ENCODE measurements around the gene NMBR. TPM values are rescaled to one million over a fixed set of nuclear protein-coding genes. Genes with fewer than 3 reads are reported as not detected.
"Not testable (repeated sequence)": the region's sequence is repeated elsewhere in the genome, so short reads cannot be mapped to it uniquely, and the experiment has no call there.

The NMBR gene
- total RNA-seq, 1 donor from 2014 or later: not detected

GRCh38 chr6:142155895-142156757, 9.2 kb upstream of the NMBR start:
- ATAC-seq (peak; percentile 84), DNase-seq (ENCODE audit: low spot score) (no peak)

DNA sequence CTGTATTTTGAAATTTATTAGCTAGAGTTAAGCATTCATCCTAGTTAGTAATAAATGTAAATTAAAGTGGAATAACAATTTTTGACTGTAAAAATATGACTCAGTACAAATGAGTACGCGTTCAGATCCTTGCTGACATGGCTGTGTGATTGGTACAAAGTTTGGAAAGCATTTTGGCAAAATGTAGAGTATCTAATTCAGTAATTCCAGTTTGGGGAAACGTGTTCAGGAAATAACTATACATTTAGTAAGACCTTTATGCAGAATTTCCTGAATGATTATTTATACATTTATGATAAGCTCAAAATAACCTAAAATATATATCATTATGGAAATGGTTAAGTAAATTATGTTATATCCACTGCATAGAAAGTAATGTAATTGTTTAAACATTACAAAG, 8.2 kb upstream of the NMBR start:
- no peak for ATAC-seq
- no peak for DNase-seq (ENCODE audit: low spot score)

- ATAC-seq (no peak), DNase-seq (ENCODE audit: low spot score) (no peak)
Measured at GRCh38 chr6:142154336-142154735, 7.4 kb upstream of the NMBR start.

- DNase-seq (ENCODE audit: low spot score) (no peak), ATAC-seq (no peak)
Measured at GRCh38 chr6:142153196-142153595, 6.3 kb upstream of the NMBR start.

- ATAC-seq (no peak), DNase-seq (ENCODE audit: low spot score) (no peak)
Measured at GRCh38 chr6:142152746-142153145, 5.8 kb upstream of the NMBR start.

DNA sequence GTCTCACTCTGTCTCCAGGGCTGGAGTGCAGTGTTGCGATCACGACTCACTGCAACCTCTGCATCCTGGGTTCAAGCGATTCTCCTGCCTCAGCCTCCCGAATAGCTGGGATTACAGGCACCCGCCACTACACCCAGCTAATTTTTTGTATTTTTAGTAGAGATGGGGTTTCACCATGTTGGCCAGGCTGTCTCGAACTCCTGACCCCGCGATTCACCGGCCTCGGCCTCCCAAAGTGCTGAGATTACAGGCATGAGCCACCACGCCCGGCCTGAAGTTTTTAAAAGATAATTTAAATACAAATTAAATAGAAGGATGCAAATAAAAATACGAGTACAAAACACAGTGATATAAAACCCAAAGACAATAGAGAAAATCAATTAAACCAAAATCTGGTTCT, 5.4 kb downstream of the NMBR start:
- ATAC-seq: not testable (repeated sequence)

GRCh38 chr6:142138876-142139275, 8.0 kb downstream of the NMBR start:
- DNase-seq (ENCODE audit: low spot score) (no peak), ATAC-seq (no peak)

More for the DNA sequence above, 5.4 kb downstream of the NMBR start:
- DNase-seq (ENCODE audit: low spot score): not testable (repeated sequence)

GRCh38 chr6:142132625-142133024, 14.3 kb downstream of the NMBR start, which contains the start of gene GJE1:
Gene GJE1 (plus strand): TSS chr6:142132925. CDS start chr6:142133159, 234 bp downstream.
- DNase-seq (ENCODE audit: low spot score) (no peak), ATAC-seq (no peak)

DNA sequence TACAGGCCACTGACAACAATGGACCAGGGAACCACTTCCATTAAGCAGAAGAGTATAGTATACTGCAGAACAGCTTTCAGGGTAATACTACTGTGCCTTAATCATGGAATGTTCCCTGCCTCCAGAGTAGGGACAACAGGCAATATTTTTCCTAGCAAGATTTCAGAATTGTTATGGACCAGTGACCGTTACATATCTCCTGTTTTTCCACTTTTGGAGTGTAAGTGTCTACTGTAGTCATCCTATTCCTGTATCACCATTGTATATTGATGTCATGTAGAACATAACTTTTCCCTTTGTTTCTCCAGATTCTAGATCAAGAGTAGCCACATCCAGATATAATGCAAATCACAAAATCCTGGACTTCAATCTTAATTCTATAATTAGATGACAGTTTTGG, 16.1 kb downstream of the NMBR start:
- no peak for ATAC-seq
- DNase-seq (ENCODE audit: low spot score): no peak

GRCh38 chr6:142121342-142121741, 25.6 kb downstream of the NMBR start:
- DNase-seq (ENCODE audit: low spot score): no peak
- no peak for ATAC-seq

DNA sequence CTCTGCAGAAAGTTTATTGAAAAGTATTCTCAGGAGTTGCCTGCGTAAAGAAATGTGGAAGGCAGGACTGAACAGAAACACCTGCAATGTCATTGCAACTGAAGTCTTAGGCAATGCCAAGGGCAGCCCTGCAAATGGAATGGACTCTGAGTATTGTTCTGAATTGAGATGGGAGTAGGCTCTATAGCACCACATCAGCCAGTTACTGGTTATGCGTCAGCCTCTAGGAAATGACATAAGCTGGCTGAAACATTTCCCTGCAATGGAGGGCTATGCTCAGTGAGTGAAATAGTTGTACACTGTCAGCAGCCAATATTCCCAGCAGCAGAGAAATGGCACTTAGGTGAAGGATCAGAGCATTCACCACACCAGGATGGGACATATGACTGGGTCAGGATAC, 28.0 kb downstream of the NMBR start:
- DNase-seq (ENCODE audit: low spot score) (no peak), ATAC-seq (no peak)

DNA sequence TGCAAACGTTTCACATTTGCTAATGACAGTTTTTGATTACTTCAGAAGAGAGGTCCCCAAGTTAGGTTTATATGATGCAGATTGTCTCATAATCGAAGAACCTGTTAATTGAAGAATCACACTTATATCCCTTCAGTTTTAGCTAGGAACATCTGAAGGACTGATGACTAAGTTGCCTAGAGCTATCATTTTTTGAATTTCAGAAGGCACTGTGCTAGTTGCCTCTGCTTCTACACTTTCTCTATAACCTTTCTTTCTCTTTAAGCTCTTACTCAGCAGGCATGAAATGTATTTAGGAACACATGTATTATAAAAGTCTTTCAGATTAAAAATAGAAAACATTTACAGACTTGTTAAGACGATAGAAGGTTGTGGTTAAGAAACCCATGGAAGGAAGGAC, 28.6 kb downstream of the NMBR start:
- ATAC-seq (no peak), DNase-seq (ENCODE audit: low spot score) (no peak)

GRCh38 chr6:142117366-142117765, 29.6 kb downstream of the NMBR start:
- ATAC-seq (no peak), DNase-seq (ENCODE audit: low spot score) (no peak)

DNA sequence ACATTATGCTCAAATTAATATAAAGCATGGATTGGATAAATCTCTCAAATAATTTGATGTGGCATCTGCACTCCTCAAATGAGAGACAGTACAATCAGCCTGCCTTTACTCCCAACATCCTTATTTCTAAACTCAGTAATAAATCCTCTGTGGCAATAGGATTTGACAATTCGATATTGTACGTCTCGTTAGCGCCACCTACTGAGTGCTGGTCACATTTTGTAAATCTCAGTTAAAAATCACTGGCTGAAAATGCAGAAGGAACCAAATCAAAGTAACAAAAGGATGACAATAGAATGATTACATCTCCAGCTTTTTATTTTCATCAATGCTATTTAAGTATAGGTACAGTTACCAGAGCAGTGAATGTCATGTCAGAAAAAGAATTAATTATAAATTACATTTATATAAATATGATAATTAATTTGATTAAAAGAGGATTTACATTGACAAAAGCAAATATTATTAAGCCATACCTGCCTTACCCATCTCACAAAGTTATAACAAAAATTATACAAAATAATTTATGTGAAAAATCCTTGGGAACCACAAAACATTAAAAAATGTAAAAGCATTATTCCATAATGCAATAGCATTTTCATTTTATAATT, 34.4 kb downstream of the NMBR start:
- ATAC-seq (peak; percentile 87), DNase-seq (ENCODE audit: low spot score) (peak; percentile 65)

DNA sequence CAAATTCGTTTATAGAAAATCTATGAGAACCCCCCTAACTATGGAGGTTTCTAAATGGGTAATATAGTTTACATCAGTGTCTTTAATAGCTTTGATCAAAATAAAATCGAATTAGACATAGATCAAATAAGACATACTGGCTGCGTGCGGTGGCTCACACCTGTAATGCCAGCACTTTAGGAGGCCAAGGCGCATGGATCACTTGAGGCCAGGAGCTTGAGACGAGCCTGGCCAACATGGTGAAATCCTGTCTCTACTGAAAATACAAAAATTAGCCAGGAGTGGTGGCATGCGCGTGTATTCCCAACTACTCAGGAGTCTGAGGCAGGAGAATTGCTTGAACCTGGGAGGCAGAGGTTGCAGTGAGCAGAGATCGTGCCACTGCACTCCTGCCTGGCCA, 36.1 kb downstream of the NMBR start:
- not testable (repeated sequence) for DNase-seq (ENCODE audit: low spot score); ATAC-seq

DNA sequence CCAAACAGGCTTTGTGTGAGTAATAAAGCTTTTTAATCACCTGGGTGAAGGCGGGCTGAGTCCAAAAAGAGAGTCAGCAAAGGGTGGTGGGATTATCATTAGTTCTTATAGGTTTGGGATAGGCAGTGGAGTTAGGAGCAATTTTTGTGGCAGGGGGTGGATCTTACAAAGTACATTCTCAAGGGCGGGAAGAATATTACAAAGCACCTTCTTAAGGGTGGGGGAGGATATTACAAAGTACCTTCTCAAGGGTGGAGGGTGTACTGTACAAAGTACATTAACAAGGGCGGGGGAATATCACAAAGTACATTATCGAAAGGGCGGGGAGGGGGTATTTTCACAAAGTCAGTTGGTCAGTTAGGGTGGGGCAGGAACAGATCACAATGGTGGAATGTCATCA, 42.1 kb downstream of the NMBR start:
- not testable (repeated sequence) for ATAC-seq; DNase-seq (ENCODE audit: low spot score)

- no peak for DNase-seq (ENCODE audit: low spot score)
- ATAC-seq: peak; percentile 84
Measured at GRCh38 chr6:142088858-142089216, 58.1 kb downstream of the NMBR start.

DNA sequence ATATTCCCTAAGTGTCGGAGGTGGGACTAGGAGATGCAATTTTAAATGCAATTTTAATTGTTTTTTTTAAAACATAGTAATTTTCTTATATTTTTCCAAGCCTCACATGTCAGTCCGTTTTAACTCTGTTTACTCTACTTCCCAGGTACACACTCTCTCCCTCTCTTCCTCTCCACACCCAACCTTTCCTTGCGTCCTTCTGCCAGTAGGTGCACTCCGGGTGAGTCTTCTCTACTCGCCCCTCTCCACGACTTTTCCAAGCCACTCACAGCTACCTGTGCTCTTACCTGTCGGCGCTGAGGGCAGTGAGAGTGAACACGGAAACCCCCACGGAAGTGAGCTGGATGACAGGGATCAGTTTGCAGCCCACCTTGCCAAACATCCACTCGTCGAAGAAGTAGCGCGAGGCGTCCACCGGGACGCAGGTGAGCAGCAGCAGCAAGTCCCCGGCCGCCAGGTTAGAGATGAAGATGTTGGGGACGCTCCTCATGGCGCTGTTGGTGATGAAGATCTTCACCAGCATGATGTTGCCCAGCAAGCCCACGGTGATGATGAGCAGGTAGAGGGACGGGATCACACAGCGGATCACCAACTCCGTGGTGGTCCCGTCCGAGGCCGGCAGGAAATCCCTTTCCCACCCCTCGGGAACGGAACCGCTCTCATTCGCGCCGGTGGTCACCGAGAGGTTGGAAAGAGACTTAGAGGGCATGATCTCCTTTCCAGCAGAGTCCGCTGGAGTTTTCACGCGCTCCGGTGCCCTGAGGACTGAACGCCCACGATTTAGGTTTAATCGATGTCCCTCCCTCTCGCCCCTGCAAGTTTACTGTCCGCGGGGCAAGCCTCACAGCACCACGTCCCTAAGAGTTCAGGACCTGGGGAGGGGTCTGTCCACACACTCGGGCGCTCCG, 58.7 kb downstream of the NMBR start:
- ATAC-seq: no peak
- DNase-seq (ENCODE audit: low spot score): no peak

DNA sequence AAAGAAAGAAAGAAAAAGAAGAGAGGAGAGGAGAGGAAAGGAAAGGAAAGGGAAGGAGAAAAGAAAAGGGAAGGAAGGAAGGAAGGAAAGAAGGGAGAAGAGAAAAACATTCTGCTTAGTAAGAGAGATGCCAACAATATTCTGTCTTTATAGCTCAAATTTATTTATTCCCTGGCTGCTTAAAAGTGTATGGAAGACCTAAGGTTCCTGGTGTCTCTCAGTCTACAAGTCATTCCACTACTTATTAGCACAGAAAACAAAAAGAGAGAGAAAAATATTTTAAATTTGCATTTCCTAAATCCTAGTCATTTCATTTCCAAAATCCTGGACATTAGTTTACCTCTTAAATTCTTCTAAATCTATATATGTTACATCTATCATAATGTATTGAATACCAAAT, 67.8 kb downstream of the NMBR start:
- ATAC-seq (no peak), DNase-seq (ENCODE audit: low spot score) (no peak)

GRCh38 chr6:142075516-142076101, 71.3 kb downstream of the NMBR start:
- DNase-seq (ENCODE audit: low spot score) (no peak), ATAC-seq (no peak)

DNA sequence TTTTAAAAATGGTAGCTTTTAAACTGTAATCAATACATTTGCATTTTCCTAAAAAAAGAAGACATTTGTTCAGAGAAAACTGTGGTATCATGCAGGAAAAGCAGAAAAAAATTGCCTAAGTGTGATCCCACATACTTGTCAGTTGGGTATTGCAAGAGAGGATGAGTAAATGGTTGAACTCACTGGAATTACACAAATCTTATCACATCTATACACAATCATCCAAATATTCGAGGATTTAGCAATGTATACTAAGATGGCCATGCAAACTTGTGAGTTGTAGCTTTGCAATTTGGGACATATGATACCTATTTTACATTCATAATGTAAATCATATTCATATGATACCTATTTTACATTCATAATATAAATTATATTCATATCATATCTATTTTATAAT, 72.4 kb downstream of the NMBR start:
- ATAC-seq (no peak), DNase-seq (ENCODE audit: low spot score) (no peak)
